Measurements from ENCODE around the gene HHAT.

GRCh38 chr1:210407207-210407886 lies 78.6 kb downstream of the HHAT start:
- TF ChIP-seq EZH2 (IDR thresholded peaks at IDR 0.05; ENCODE audit: insufficient read depth, poor library complexity, severe bottlenecking) (no peak), EZH2phosphoT487 (IDR thresholded peaks at IDR 0.05; ENCODE audit: insufficient read depth, low read depth) (no peak)

Measured in GM23248 (cell line).